DND-41 (cell line): ENCODE measurements around the gene SYNRG.

Source experiments
- ATAC-seq: fragments of 200-7000 bp; cut with Tn5 transposase; 3 replicates; pipeline ENCODE4 v1.9.1; 2021; ENCODE audit warnings: low read depth; ENCODE audit not compliant: insufficient read depth
- DNase-seq: peaks from one replicate; pipeline ENCODE4 v3.0.0-alpha.2; 2020
- H2AFZ ChIP-seq: 2 replicates; pipeline ENCODE4 v1.6.0; 2012; ENCODE audit warnings: low read depth, low read length
- H3K27ac ChIP-seq: 2 replicates; pipeline ENCODE4 v1.5.1; 2012; ENCODE audit warnings: low read length, inconsistent platforms
- H3K27me3 ChIP-seq: fragments of 200-600 bp; sonication (generic); 2 replicates; pipeline ENCODE4 v1.6.0; 2012; ENCODE audit warnings: low read length, mild to moderate bottlenecking, inconsistent platforms; ENCODE audit not compliant: insufficient read depth, poor library complexity
- H3K36me3 ChIP-seq: 2 replicates; pipeline ENCODE4 v1.5.1; 2012; ENCODE audit warnings: low read length, inconsistent platforms; ENCODE audit not compliant: insufficient read depth
- H3K4me1 ChIP-seq: 2 replicates; pipeline ENCODE4 v1.5.1; 2012; ENCODE audit warnings: mild to moderate bottlenecking, low read length; ENCODE audit not compliant: insufficient read depth
- H3K4me2 ChIP-seq: 2 replicates; pipeline ENCODE4 v1.6.0; 2012; ENCODE audit warnings: mild to moderate bottlenecking, moderate library complexity, low read length, inconsistent platforms; ENCODE audit not compliant: insufficient read depth
- H3K4me3 ChIP-seq, 2 experiments: fragments of 200-600 bp in 1 of 2; shearing (Covaris generic) in 1 of 2; 2 replicates each; pipeline ENCODE4 v1.5.1; 2012 to 2016; ENCODE audit warnings: inconsistent platforms in 2 of 2, low read length in 2 of 2, mild to moderate bottlenecking in 2 of 2, low read depth in 1 of 2, moderate library complexity in 1 of 2
- H3K79me2 ChIP-seq: 2 replicates; pipeline ENCODE4 v1.6.0; 2012; ENCODE audit warnings: low read length, inconsistent platforms; ENCODE audit not compliant: insufficient read depth
- H3K9ac ChIP-seq: 2 replicates; pipeline ENCODE4 v1.6.0; 2012; ENCODE audit warnings: low read depth, mild to moderate bottlenecking, inconsistent platforms, low read length, moderate library complexity
- H3K9me3 ChIP-seq: 2 replicates; pipeline ENCODE4 v1.5.1; 2012; ENCODE audit warnings: low read length, moderate library complexity, mild to moderate bottlenecking, inconsistent platforms; ENCODE audit not compliant: insufficient read depth, severe bottlenecking
- H4K20me1 ChIP-seq: 2 replicates; pipeline ENCODE4 v1.6.0; 2012; ENCODE audit warnings: low read length; ENCODE audit not compliant: insufficient read depth
- CTCF ChIP-seq: IDR thresholded peaks from 2 replicates; pipeline ENCODE4 v1.5.1; 2012; ENCODE audit warnings: borderline replicate concordance, low read length, moderate library complexity, mild to moderate bottlenecking; ENCODE audit not compliant: poor library complexity, severe bottlenecking; ENCODE audit errors: extremely low read depth
- EZH2 ChIP-seq: IDR thresholded peaks from 3 replicates; pipeline ENCODE4 v1.6.1; 2012; ENCODE audit warnings: borderline replicate concordance, low read depth, mild to moderate bottlenecking, moderate library complexity, low read length, inconsistent platforms; ENCODE audit not compliant: severe bottlenecking

Gene SYNRG

GRCh38 chr17:37568350-37569053, 40.7 kb downstream of the SYNRG start:
- H3K4me1 ChIP-seq, result no peaks in the 10 kb centered on the region
- H3K27me3 ChIP-seq, result no peaks in the 10 kb centered on the region
- H3K9me3 ChIP-seq, result no peaks in the 10 kb centered on the region
- no peak overlapping the region for H3K4me3 ChIP-seq
- DNase-seq (no peak), ATAC-seq (no peak)
- no peak overlapping the region for H3K4me2 ChIP-seq
- H3K36me3 ChIP-seq, result peaks cover 82% of the 10 kb centered on the region
- H3K79me2 ChIP-seq, result no peaks in the 10 kb centered on the region
- H4K20me1 ChIP-seq, result no peaks in the 10 kb centered on the region
- no peak overlapping the region for H3K9ac ChIP-seq
- H2AFZ ChIP-seq, result no peak overlapping the region
- TF ChIP-seq CTCF (no peak), EZH2 (no peak)
- H3K27ac ChIP-seq, result no peak overlapping the region

- no peak for ATAC-seq
- TF ChIP-seq EZH2, result no peak
- no peak for TF ChIP-seq CTCF
- peaks cover 77% of the 10 kb centered on the region for H3K36me3 ChIP-seq
Observed at GRCh38 chr17:37567538-37567937, 41.7 kb downstream of the SYNRG start.

GRCh38 chr17:37567137-37567536, 42.1 kb downstream of the SYNRG start:
- H3K9ac ChIP-seq, result no peak overlapping the region
- no peak overlapping the region for H3K27ac ChIP-seq
- TF ChIP-seq CTCF, result no peak
- no peak for TF ChIP-seq EZH2
- no peak overlapping the region for H2AFZ ChIP-seq
- no peaks in the 10 kb centered on the region for H3K9me3 ChIP-seq
- H3K27me3 ChIP-seq, result no peaks in the 10 kb centered on the region
- no peaks in the 10 kb centered on the region for H4K20me1 ChIP-seq
- peaks cover 77% of the 10 kb centered on the region for H3K36me3 ChIP-seq
- no peak overlapping the region for H3K4me2 ChIP-seq
- no peaks in the 10 kb centered on the region for H3K4me1 ChIP-seq
- ATAC-seq (no peak), DNase-seq (no peak)
- H3K79me2 ChIP-seq, result no peaks in the 10 kb centered on the region
- no peak overlapping the region for H3K4me3 ChIP-seq

More at GRCh38 chr17:37567538-37567937, 41.7 kb downstream of the SYNRG start:
- no peak overlapping the region for H3K4me3 ChIP-seq
- no peaks in the 10 kb centered on the region for H3K79me2 ChIP-seq
- H3K9me3 ChIP-seq, result no peaks in the 10 kb centered on the region
- no peak overlapping the region for H2AFZ ChIP-seq
- H4K20me1 ChIP-seq, result no peaks in the 10 kb centered on the region
- H3K4me2 ChIP-seq, result no peak overlapping the region
- DNase-seq, result no peak
- no peaks in the 10 kb centered on the region for H3K27me3 ChIP-seq
- H3K4me1 ChIP-seq, result no peaks in the 10 kb centered on the region
- no peak overlapping the region for H3K9ac ChIP-seq
- H3K27ac ChIP-seq, result no peak overlapping the region

- peaks cover 77% of the 10 kb centered on the region for H3K36me3 ChIP-seq
- ATAC-seq (no peak), DNase-seq (no peak)
- H3K4me2 ChIP-seq, result no peak overlapping the region
- H3K9ac ChIP-seq, result no peak overlapping the region
- no peak for TF ChIP-seq EZH2
- H3K4me1 ChIP-seq, result no peaks in the 10 kb centered on the region
- H3K27me3 ChIP-seq, result no peaks in the 10 kb centered on the region
- H2AFZ ChIP-seq, result no peak overlapping the region
- H4K20me1 ChIP-seq, result no peaks in the 10 kb centered on the region
- H3K79me2 ChIP-seq, result no peaks in the 10 kb centered on the region
- H3K4me3 ChIP-seq, result no peak overlapping the region
- H3K27ac ChIP-seq, result no peak overlapping the region
- no peaks in the 10 kb centered on the region for H3K9me3 ChIP-seq
Observed at GRCh38 chr17:37564252-37564651, 45.0 kb downstream of the SYNRG start.
